Measurements from ENCODE around the gene LTK.

DNA sequence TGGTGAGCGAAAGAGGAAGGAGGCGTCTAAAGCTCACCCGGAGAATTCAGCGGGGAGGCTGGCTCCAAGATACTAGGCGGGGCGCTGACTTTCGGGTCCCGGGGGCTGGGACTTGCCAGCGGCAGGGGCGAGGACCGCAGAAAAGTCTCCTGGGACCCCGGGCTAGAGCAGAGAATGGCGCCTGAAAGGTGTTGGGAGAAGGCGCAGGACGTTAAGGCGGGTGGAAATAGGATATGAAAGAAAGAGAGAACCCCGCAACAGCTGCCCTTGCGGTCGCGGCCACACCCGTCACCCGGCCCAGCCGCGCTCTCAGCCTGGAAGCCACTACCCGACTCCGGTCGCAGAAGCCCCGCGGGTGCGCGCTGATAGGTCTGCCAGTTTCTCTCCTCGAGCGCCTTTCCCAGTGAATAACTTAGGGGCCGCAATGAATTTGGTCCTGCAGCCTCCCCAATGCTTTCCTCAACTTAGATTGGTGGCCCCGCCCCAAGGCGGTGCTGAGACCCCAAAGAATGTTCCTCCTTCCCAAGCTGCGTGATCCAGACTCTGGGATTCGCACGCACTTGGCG is 604 bp downstream of the LTK start:
- TF ChIP-seq, protein P1, sequence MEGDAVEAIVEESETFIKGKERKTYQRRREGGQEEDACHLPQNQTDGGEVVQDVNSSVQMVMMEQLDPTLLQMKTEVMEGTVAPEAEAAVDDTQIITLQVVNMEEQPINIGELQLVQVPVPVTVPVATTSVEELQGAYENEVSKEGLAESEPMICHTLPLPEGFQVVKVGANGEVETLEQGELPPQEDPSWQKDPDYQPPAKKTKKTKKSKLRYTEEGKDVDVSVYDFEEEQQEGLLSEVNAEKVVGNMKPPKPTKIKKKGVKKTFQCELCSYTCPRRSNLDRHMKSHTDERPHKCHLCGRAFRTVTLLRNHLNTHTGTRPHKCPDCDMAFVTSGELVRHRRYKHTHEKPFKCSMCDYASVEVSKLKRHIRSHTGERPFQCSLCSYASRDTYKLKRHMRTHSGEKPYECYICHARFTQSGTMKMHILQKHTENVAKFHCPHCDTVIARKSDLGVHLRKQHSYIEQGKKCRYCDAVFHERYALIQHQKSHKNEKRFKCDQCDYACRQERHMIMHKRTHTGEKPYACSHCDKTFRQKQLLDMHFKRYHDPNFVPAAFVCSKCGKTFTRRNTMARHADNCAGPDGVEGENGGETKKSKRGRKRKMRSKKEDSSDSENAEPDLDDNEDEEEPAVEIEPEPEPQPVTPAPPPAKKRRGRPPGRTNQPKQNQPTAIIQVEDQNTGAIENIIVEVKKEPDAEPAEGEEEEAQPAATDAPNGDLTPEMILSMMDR (IDR thresholded peaks at IDR 0.05; ENCODE audit: low read depth, low read length, poor library complexity, severe bottlenecking): no peak
- TF ChIP-seq EZH2phosphoT487 (IDR thresholded peaks at IDR 0.05; ENCODE audit: borderline replicate concordance, low read length): no peak
